Gastroesophageal sphincter (tissue), 3 donors: ENCODE measurements around the gene PRKAR1B.
"Not testable (repeated sequence)": the region's sequence is repeated elsewhere in the genome, so short reads cannot be mapped to it uniquely, and the experiment has no call there.

ENCODE experiments used
- EP300 ChIP-seq: sonication (generic); formaldehyde crosslinking; IDR thresholded peaks from one replicate; pipeline ENCODE4 v1.6.1; 2017; ENCODE audit warnings: antibody characterized with exemption, mild to moderate bottlenecking
- POLR2AphosphoS5 ChIP-seq: sonication (generic); formaldehyde crosslinking; IDR thresholded peaks from one replicate; pipeline ENCODE4 v1.6.1; 2017; ENCODE audit warnings: antibody characterized with exemption
- TF ChIP-seq, protein P1 (sequence below), 4 experiments: fragments of 200-600 bp in 2 of 4; fragments of 450-650 bp in 2 of 4; sonication (generic) in 1 of 4; IDR thresholded peaks; one replicate each; pipeline ENCODE4 v1.5.1; 2017 to 2019; ENCODE audit warnings: antibody characterized with exemption in 4 of 4, mild to moderate bottlenecking in 2 of 4, moderate library complexity in 2 of 4

DNA sequence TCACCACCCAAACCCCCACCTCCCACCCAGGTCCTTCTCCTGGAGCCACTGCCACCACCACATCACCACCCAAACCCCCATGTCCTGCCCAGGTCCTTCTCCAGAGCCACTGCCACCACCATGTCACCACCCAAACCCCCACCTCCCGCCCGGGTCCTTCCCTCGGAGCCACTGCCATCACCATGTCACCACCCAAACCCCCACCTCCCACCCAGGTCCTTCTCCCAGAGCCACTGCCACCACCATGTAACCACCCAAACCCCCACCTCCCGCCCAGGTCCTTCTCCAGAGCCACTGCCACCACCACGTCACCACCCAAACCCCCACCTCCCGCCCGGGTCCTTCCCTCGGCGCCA is 175.5 kb downstream of the PRKAR1B start:
- TF ChIP-seq, protein P1, sequence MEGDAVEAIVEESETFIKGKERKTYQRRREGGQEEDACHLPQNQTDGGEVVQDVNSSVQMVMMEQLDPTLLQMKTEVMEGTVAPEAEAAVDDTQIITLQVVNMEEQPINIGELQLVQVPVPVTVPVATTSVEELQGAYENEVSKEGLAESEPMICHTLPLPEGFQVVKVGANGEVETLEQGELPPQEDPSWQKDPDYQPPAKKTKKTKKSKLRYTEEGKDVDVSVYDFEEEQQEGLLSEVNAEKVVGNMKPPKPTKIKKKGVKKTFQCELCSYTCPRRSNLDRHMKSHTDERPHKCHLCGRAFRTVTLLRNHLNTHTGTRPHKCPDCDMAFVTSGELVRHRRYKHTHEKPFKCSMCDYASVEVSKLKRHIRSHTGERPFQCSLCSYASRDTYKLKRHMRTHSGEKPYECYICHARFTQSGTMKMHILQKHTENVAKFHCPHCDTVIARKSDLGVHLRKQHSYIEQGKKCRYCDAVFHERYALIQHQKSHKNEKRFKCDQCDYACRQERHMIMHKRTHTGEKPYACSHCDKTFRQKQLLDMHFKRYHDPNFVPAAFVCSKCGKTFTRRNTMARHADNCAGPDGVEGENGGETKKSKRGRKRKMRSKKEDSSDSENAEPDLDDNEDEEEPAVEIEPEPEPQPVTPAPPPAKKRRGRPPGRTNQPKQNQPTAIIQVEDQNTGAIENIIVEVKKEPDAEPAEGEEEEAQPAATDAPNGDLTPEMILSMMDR (IDR thresholded peaks at IDR 0.05), result not testable (repeated sequence)
- not testable (repeated sequence) for TF ChIP-seq EP300, POLR2AphosphoS5
